HG03575 (cell line): Measurements from ENCODE around the gene ADRA2A.

Experiments
- ATAC-seq: cut with Tn5 transposase; IDR thresholded peaks from one replicate; pipeline ENCODE4 v1.9.1; 2021; ENCODE audit not compliant: unreplicated experiment, insufficient number of reproducible peaks, low FRiP score; ENCODE audit errors: extremely low read depth

Gene ADRA2A

GRCh38 chr10:111107023-111107422 lies 30.2 kb downstream of the ADRA2A start:
- ATAC-seq, result no peak

GRCh38 chr10:111107846-111108245 lies 31.0 kb downstream of the ADRA2A start:
- ATAC-seq, result no peak

- ATAC-seq, result no peak
These were observed 31.6 kb downstream of the ADRA2A start for GRCh38 chr10:111108441-111108840.

- ATAC-seq, result no peak
These were observed 32.8 kb downstream of the ADRA2A start for GRCh38 chr10:111109501-111110242.

GRCh38 chr10:111110771-111111170 lies 33.9 kb downstream of the ADRA2A start:
- no peak for ATAC-seq

- no peak for ATAC-seq
These were observed 35.5 kb downstream of the ADRA2A start for GRCh38 chr10:111112333-111112732.

- ATAC-seq, result no peak
These were observed 36.6 kb downstream of the ADRA2A start for GRCh38 chr10:111113238-111113960.

GRCh38 chr10:111113961-111114757 lies 37.3 kb downstream of the ADRA2A start:
- ATAC-seq, result no peak

GRCh38 chr10:111114758-111115500 lies 38.1 kb downstream of the ADRA2A start:
- no peak for ATAC-seq

GRCh38 chr10:111116211-111116610 lies 39.4 kb downstream of the ADRA2A start:
- no peak for ATAC-seq

GRCh38 chr10:111116762-111117445 lies 40.1 kb downstream of the ADRA2A start:
- ATAC-seq, result no peak

- no peak for ATAC-seq
These were observed 40.9 kb downstream of the ADRA2A start for GRCh38 chr10:111117528-111118277.

GRCh38 chr10:111118758-111119157 lies 41.9 kb downstream of the ADRA2A start:
- no peak for ATAC-seq

GRCh38 chr10:111119637-111120036 lies 42.8 kb downstream of the ADRA2A start:
- no peak for ATAC-seq

GRCh38 chr10:111122127-111122526 lies 45.3 kb downstream of the ADRA2A start:
- no peak for ATAC-seq

GRCh38 chr10:111123883-111124282 lies 47.1 kb downstream of the ADRA2A start:
- ATAC-seq, result no peak

GRCh38 chr10:111125102-111125501 lies 48.3 kb downstream of the ADRA2A start:
- ATAC-seq, result no peak

GRCh38 chr10:111126077-111126476 lies 49.2 kb downstream of the ADRA2A start:
- ATAC-seq, result no peak
